Hepatocyte (in vitro differentiated cells): ENCODE results near the gene DNAH6. TPM values are rescaled to one million over a fixed set of nuclear protein-coding genes. Genes with fewer than 3 reads are reported as not detected.
A peak's percentile ranks its signal among the peaks of the same experiment; 100 is the strongest.
"Not testable (repeated sequence)": the region's sequence is repeated elsewhere in the genome, so short reads cannot be mapped to it uniquely, and the experiment has no call there.

Source experiments
- DNase-seq: peaks from one replicate; pipeline ENCODE4 v3.0.0-alpha.2; 2016; ENCODE audit warnings: low spot score
- H2AFZ ChIP-seq: fragments of 200-600 bp; sonication (generic); 2 replicates; pipeline ENCODE4 v1.6.0; 2016; ENCODE audit warnings: antibody characterized with exemption, mild to moderate bottlenecking
- H3K27ac ChIP-seq: fragments of 200-600 bp; sonication (generic); 2 replicates; pipeline ENCODE4 v1.5.1; 2016; ENCODE audit warnings: mild to moderate bottlenecking
- H3K27me3 ChIP-seq: fragments of 200-600 bp; sonication (generic); 2 replicates; pipeline ENCODE4 v1.6.1; 2016
- H3K36me3 ChIP-seq: fragments of 200-600 bp; sonication (generic); replicated peaks from 2 replicates; pipeline ENCODE4 v1.5.1; 2016; ENCODE audit warnings: low read depth; ENCODE audit not compliant: insufficient read depth
- H3K4me1 ChIP-seq: fragments of 200-600 bp; sonication (generic); 2 replicates; pipeline ENCODE4 v1.5.1; 2016; ENCODE audit warnings: mild to moderate bottlenecking, moderate library complexity; ENCODE audit not compliant: insufficient read depth
- H3K4me2 ChIP-seq: fragments of 200-600 bp; sonication (generic); 2 replicates; pipeline ENCODE4 v1.6.0; 2016
- H3K4me3 ChIP-seq: fragments of 200-600 bp; sonication (generic); 2 replicates; pipeline ENCODE4 v1.5.1; 2016; ENCODE audit warnings: mild to moderate bottlenecking
- H3K79me2 ChIP-seq: fragments of 200-600 bp; sonication (generic); 2 replicates; pipeline ENCODE4 v1.6.0; 2017; ENCODE audit warnings: mild to moderate bottlenecking
- H3K9me2 ChIP-seq: fragments of 200-600 bp; sonication (generic); replicated peaks from 2 replicates; pipeline ENCODE4 v1.6.0; 2017; ENCODE audit warnings: mild to moderate bottlenecking; ENCODE audit not compliant: insufficient read depth
- H3K9me3 ChIP-seq: fragments of 200-600 bp; sonication (generic); 2 replicates; pipeline ENCODE4 v1.5.1; 2016; ENCODE audit warnings: low read depth, mild to moderate bottlenecking
- H4K20me1 ChIP-seq: fragments of 200-600 bp; sonication (generic); 2 replicates; pipeline ENCODE4 v1.6.0; 2016; ENCODE audit warnings: mild to moderate bottlenecking; ENCODE audit not compliant: insufficient read depth, poor library complexity, severe bottlenecking
- CTCF ChIP-seq: fragments of 200-600 bp; sonication (generic); IDR thresholded peaks from 2 replicates; pipeline ENCODE4 v1.5.1; 2016; ENCODE audit warnings: antibody characterized with exemption, mild to moderate bottlenecking; ENCODE audit not compliant: poor library complexity
- EZH2 ChIP-seq: fragments of 200-600 bp; sonication (generic); IDR thresholded peaks from 2 replicates; pipeline ENCODE4 v1.6.1; 2016; ENCODE audit warnings: antibody characterized with exemption, mild to moderate bottlenecking, borderline replicate concordance
- EZH2phosphoT487 ChIP-seq: fragments of 200-600 bp; sonication (generic); IDR thresholded peaks from one replicate; pipeline ENCODE4 v1.6.1; 2018; ENCODE audit warnings: antibody characterized with exemption, mild to moderate bottlenecking, low read depth, moderate library complexity; ENCODE audit not compliant: unreplicated experiment, severe bottlenecking
- WGBS: methylation state at CpG from one replicate; pipeline ENCODE4 v1.1.6; 2016; ENCODE audit warnings: low lambda C conversion rate; ENCODE audit errors: missing lambda C conversion rate; 5-methylcytosine and 5-hydroxymethylcytosine counted together
- polyA plus RNA-seq: library from polyadenylated mRNA; unstranded; fragments of >200 nt; fragmentation: Nextera tagmentation; extraction: Ambion mirVana; gene quantifications from 2 replicates; pipeline ENCODE4 v1.2.1, GENCODE V29; 2016
- total RNA-seq: library from RNA; depleted of rRNA; stranded (reverse); fragments of >200 nt; gene quantifications from 2 replicates; pipeline ENCODE4 v1.2.3, GENCODE V29; 2014

The DNAH6 gene
- total RNA-seq (0.60 and 1.2 TPM in 2 replicates), polyA plus RNA-seq (0.16 and 1.0 TPM in 2 replicates)

- H3K4me3 ChIP-seq, result peak within 1 kb of the TSS; percentile 41
- no peaks in the 10 kb centered on the region for H3K9me3 ChIP-seq
- DNase-seq, result peak; percentile 95
- H3K36me3 ChIP-seq, result no peaks in the 10 kb centered on the region
- no peak within 1 kb of the TSS for H3K27ac ChIP-seq
- H3K27me3 ChIP-seq, result no peaks in the 10 kb centered on the region
- H3K9me2 ChIP-seq, result no peaks in the 10 kb centered on the region
- peak within 1 kb of the TSS; percentile 43 for H2AFZ ChIP-seq
- TF ChIP-seq CTCF (no peak), EZH2 (no peak), EZH2phosphoT487 (no peak)
- peak within 1 kb of the TSS; percentile 76 for H3K4me2 ChIP-seq
- H4K20me1 ChIP-seq, result no peaks in the 10 kb centered on the region
- no peaks in the 10 kb centered on the region for H3K4me1 ChIP-seq
- WGBS, result 12% methylated on average over 31 of the region's 31 CpGs
- no peaks in the 10 kb centered on the region for H3K79me2 ChIP-seq
These were observed at the start of gene DNAH6 for GRCh38 chr2:84516234-84516986. TSS of gene DNAH6 (plus strand) at chr2:84516498. CDS start at chr2:84517827, 1,329 bp downstream.

GRCh38 chr2:84467389-84467788 lies 48.9 kb upstream of the DNAH6 start:
- TF ChIP-seq CTCF (no peak), EZH2phosphoT487 (no peak), EZH2 (no peak)
- Histone ChIP-seq H2AFZ (no peak overlapping the region), H3K9me2 (no peaks in the 10 kb centered on the region), H3K79me2 (no peaks in the 10 kb centered on the region), H3K9me3 (no peaks in the 10 kb centered on the region), H3K36me3 (no peaks in the 10 kb centered on the region), H3K4me3 (no peak overlapping the region), H3K27me3 (no peaks in the 10 kb centered on the region), H3K4me2 (no peak overlapping the region), H4K20me1 (no peaks in the 10 kb centered on the region), H3K27ac (no peak overlapping the region), H3K4me1 (no peaks in the 10 kb centered on the region)
- DNase-seq, result no peak
- 87% methylated on average over 1 of the region's 1 CpG for WGBS

GRCh38 chr2:84472423-84472822 lies 43.9 kb upstream of the DNAH6 start:
- not testable (repeated sequence) for H3K9me2 ChIP-seq, H3K9me3 ChIP-seq, H3K27me3 ChIP-seq, DNase-seq, H3K4me1 ChIP-seq, H3K4me3 ChIP-seq, H2AFZ ChIP-seq, H3K79me2 ChIP-seq, H3K36me3 ChIP-seq, H4K20me1 ChIP-seq
- 69% methylated on average over 2 of the region's 2 CpGs for WGBS
- peak overlapping the region; percentile 19 for H3K27ac ChIP-seq
- peak overlapping the region; percentile 52 for H3K4me2 ChIP-seq

GRCh38 chr2:84472856-84473565 lies 43.3 kb upstream of the DNAH6 start:
- Histone ChIP-seq H3K27me3 (no peaks in the 10 kb centered on the region), H3K4me1 (no peaks in the 10 kb centered on the region), H3K4me3 (no peak overlapping the region), H3K36me3 (no peaks in the 10 kb centered on the region), H4K20me1 (no peaks in the 10 kb centered on the region), H3K27ac (peak overlapping the region; percentile 19), H3K79me2 (no peaks in the 10 kb centered on the region), H3K4me2 (peak overlapping the region; percentile 52), H3K9me3 (peaks cover 7% of the 10 kb centered on the region), H3K9me2 (no peaks in the 10 kb centered on the region), H2AFZ (no peak overlapping the region)
- no peak for DNase-seq
- 81% methylated on average over 6 of the region's 6 CpGs for WGBS
- TF ChIP-seq EZH2phosphoT487, result no peak
